HEK293 (cell line): ENCODE data around the gene BTD.

Experiments used
- CTCF ChIA-PET: fragments of 350-600 bp; formaldehyde crosslinking; extraction: SDS; loops from one replicate; lab custom pipeline; 2021; ENCODE audit warnings: antibody characterized with exemption; lab: Yijun Ruan, JAX
- POLR2A ChIA-PET: fragments of 300-600 bp; formaldehyde crosslinking; extraction: SDS; loops from one replicate; lab custom pipeline; 2020; ENCODE audit warnings: antibody characterized with exemption, inconsistent platforms; lab: Yijun Ruan, JAX
- H3K27ac ChIP-seq: fragments of 200-500 bp; sonication (Bioruptor generic); 2 replicates; pipeline ENCODE4 v1.5.1; 2014; ENCODE audit warnings: low read depth, low read length, control low read depth, inconsistent platforms; ENCODE audit errors: extremely low read depth
- H3K36me3 ChIP-seq, 2 experiments: fragments of 200-500 bp in 1 of 2; sonication (Bioruptor generic) in 1 of 2; 1 replicate in 1 of 2; 2 replicates in 1 of 2; pipeline ENCODE4 v1.5.1; 2014 to 2017; ENCODE audit warnings: inconsistent platforms in 2 of 2, low read length in 2 of 2; ENCODE audit not compliant: control insufficient read depth in 2 of 2, insufficient read depth in 1 of 2
- H3K4me1 ChIP-seq: fragments of 200-500 bp; sonication (Bioruptor generic); 2 replicates; pipeline ENCODE4 v1.5.1; 2014; ENCODE audit warnings: mild to moderate bottlenecking, low read length, inconsistent platforms; ENCODE audit not compliant: control insufficient read depth, insufficient read depth
- H3K4me3 ChIP-seq: 2 replicates; pipeline ENCODE4 v1.5.1; 2011; ENCODE audit warnings: low read depth, mild to moderate bottlenecking, control low read depth, low read length, moderate library complexity
- H3K9me3 ChIP-seq: fragments of 200-500 bp; sonication (Bioruptor generic); 2 replicates; pipeline ENCODE4 v1.5.1; 2014; ENCODE audit warnings: low read depth, low read length, inconsistent platforms; ENCODE audit not compliant: control insufficient read depth, insufficient read depth
- HOXD13 ChIP-seq: sonication (generic); formaldehyde crosslinking; IDR thresholded peaks from 2 replicates; pipeline ENCODE4 v1.8.0; 2022; ENCODE audit warnings: missing genetic modification reagents, borderline replicate concordance
- IKZF3 ChIP-seq: fragments of 450-650 bp; IDR thresholded peaks from 2 replicates; pipeline ENCODE4 v1.5.0; 2018; ENCODE audit warnings: missing biosample characterization, mild to moderate bottlenecking, missing genetic modification characterization, moderate library complexity
- KLF7 ChIP-seq: fragments of 450-650 bp; formaldehyde crosslinking; IDR thresholded peaks from 2 replicates; pipeline ENCODE4 v1.5.1; 2016; ENCODE audit warnings: missing biosample characterization, missing genetic modification characterization, borderline replicate concordance
- KLF9 ChIP-seq: fragments of 450-650 bp; formaldehyde crosslinking; IDR thresholded peaks from 2 replicates; pipeline ENCODE4 v1.5.1; 2016; ENCODE audit warnings: missing biosample characterization, missing genetic modification characterization, low read depth
- MYNN ChIP-seq: fragments of 450-650 bp; formaldehyde crosslinking; IDR thresholded peaks from 2 replicates; pipeline ENCODE4 v1.5.1; 2016; ENCODE audit warnings: missing biosample characterization, missing genetic modification characterization, borderline replicate concordance
- WT1 ChIP-seq: fragments of 450-650 bp; formaldehyde crosslinking; IDR thresholded peaks from 2 replicates; pipeline ENCODE4 v1.5.1; 2016; ENCODE audit warnings: missing biosample characterization, missing genetic modification characterization
- ZBTB8A ChIP-seq: fragments of 450-650 bp; formaldehyde crosslinking; IDR thresholded peaks from 2 replicates; pipeline ENCODE4 v1.5.1; 2016; ENCODE audit warnings: missing biosample characterization, missing genetic modification characterization
- ZNF155 ChIP-seq: fragments of 450-650 bp; formaldehyde crosslinking; IDR thresholded peaks from 2 replicates; pipeline ENCODE4 v1.5.1; 2016; ENCODE audit warnings: missing biosample characterization, missing genetic modification characterization
- ZNF202 ChIP-seq: fragments of 450-650 bp; formaldehyde crosslinking; IDR thresholded peaks from 2 replicates; pipeline ENCODE4 v1.5.1; 2016; ENCODE audit warnings: missing biosample characterization, missing genetic modification characterization, borderline replicate concordance
- ZNF211 ChIP-seq: fragments of 450-650 bp; formaldehyde crosslinking; IDR thresholded peaks from 2 replicates; pipeline ENCODE4 v1.5.1; 2016; ENCODE audit warnings: low read depth, missing biosample characterization, missing genetic modification characterization
- ZNF214 ChIP-seq: fragments of 450-650 bp; formaldehyde crosslinking; IDR thresholded peaks from 2 replicates; pipeline ENCODE4 v1.5.1; 2017; ENCODE audit warnings: missing biosample characterization, mild to moderate bottlenecking, missing genetic modification characterization, borderline replicate concordance
- ZNF530 ChIP-seq: fragments of 450-650 bp; formaldehyde crosslinking; IDR thresholded peaks from 2 replicates; pipeline ENCODE4 v1.5.1; 2016; ENCODE audit warnings: low read depth, missing biosample characterization, missing genetic modification characterization
- ZNF548 ChIP-seq: fragments of 450-650 bp; formaldehyde crosslinking; IDR thresholded peaks from 2 replicates; pipeline ENCODE4 v1.5.1; 2016; ENCODE audit warnings: missing biosample characterization, missing genetic modification characterization
- ZNF558 ChIP-seq: fragments of 450-650 bp; formaldehyde crosslinking; IDR thresholded peaks from 2 replicates; pipeline ENCODE4 v1.5.1; 2016; ENCODE audit warnings: missing biosample characterization, missing genetic modification characterization
- ZNF585B ChIP-seq: fragments of 450-650 bp; formaldehyde crosslinking; IDR thresholded peaks from 2 replicates; pipeline ENCODE4 v1.5.1; 2016; ENCODE audit warnings: missing biosample characterization, missing genetic modification characterization
- ZNF621 ChIP-seq: fragments of 450-650 bp; formaldehyde crosslinking; IDR thresholded peaks from 2 replicates; pipeline ENCODE4 v1.5.1; 2017; ENCODE audit warnings: missing biosample characterization, missing genetic modification characterization
- ZNF785 ChIP-seq: fragments of 450-650 bp; formaldehyde crosslinking; IDR thresholded peaks from 2 replicates; pipeline ENCODE4 v1.5.1; 2016; ENCODE audit warnings: missing biosample characterization, missing genetic modification characterization
- ZSCAN23 ChIP-seq: fragments of 450-650 bp; formaldehyde crosslinking; IDR thresholded peaks from 2 replicates; pipeline ENCODE4 v1.5.1; 2016; ENCODE audit warnings: missing biosample characterization, missing genetic modification characterization
- TF ChIP-seq, protein P1 (sequence below): fragments of 450-650 bp; formaldehyde crosslinking; IDR thresholded peaks from 2 replicates; pipeline ENCODE4 v1.5.0; 2017; ENCODE audit warnings: missing biosample characterization, missing genetic modification characterization, borderline replicate concordance
- TF ChIP-seq, protein P2 (sequence below): fragments of 450-650 bp; formaldehyde crosslinking; IDR thresholded peaks from 2 replicates; pipeline ENCODE4 v1.5.1; 2016; ENCODE audit warnings: missing biosample characterization, missing genetic modification characterization
- TF ChIP-seq, protein P3 (sequence below): fragments of 450-650 bp; formaldehyde crosslinking; IDR thresholded peaks from 2 replicates; pipeline ENCODE4 v1.5.1; 2017; ENCODE audit warnings: missing biosample characterization, missing genetic modification characterization

The BTD gene

DNA sequence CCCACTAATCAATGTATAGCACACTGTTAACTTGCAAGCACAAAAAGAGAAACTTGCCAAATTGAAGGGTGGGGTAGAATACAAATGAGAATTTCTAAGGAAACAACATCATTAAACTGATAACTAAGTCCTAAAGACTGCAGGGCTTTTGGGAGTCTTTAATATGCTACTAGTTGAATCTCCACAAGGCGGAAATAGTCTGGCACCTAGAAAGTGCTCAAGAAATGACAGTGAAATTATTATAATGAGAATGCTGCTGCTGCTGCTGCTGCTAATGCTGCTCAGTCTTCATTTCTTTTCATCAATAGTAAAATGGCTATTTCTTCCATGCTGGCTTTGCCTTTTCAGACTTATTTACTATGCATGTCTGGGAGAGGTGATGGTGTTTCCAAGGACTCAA is 91.8 kb downstream of the BTD start:
- Histone ChIP-seq H3K27ac (no peak overlapping the region), H3K4me3 (no peak overlapping the region), H3K4me1 (no peaks in the 10 kb centered on the region), H3K9me3 (no peaks in the 10 kb centered on the region), H3K36me3 (peaks cover 7 to 18% of the 10 kb centered on the region in 2 experiments)
- CTCF ChIA-PET = interaction anchor here (0.9 kb wide), 1 partner anchor 122 kb away, joined by 4 read pairs; no protein-coding TSS in a partner anchor
- POLR2A ChIA-PET = no interaction called here
- TF ChIP-seq ZNF202 (no peak), ZNF214 (tag by site-specific recombination) (no peak), HOXD13 (CRISPR knock-in tag) (no peak), ZNF155 (tag by site-specific recombination) (no peak), ZBTB8A (tag by site-specific recombination) (no peak), ZNF558 (tag by site-specific recombination) (no peak), WT1 (tag by site-specific recombination) (no peak), ZNF585B (tag by site-specific recombination) (no peak), ZNF548 (tag by site-specific recombination) (no peak), KLF7 (tag by site-specific recombination) (no peak), ZNF211 (no peak), ZSCAN23 (tag by site-specific recombination) (no peak), ZNF785 (tag by site-specific recombination) (no peak)
- TF ChIP-seq, protein P1, sequence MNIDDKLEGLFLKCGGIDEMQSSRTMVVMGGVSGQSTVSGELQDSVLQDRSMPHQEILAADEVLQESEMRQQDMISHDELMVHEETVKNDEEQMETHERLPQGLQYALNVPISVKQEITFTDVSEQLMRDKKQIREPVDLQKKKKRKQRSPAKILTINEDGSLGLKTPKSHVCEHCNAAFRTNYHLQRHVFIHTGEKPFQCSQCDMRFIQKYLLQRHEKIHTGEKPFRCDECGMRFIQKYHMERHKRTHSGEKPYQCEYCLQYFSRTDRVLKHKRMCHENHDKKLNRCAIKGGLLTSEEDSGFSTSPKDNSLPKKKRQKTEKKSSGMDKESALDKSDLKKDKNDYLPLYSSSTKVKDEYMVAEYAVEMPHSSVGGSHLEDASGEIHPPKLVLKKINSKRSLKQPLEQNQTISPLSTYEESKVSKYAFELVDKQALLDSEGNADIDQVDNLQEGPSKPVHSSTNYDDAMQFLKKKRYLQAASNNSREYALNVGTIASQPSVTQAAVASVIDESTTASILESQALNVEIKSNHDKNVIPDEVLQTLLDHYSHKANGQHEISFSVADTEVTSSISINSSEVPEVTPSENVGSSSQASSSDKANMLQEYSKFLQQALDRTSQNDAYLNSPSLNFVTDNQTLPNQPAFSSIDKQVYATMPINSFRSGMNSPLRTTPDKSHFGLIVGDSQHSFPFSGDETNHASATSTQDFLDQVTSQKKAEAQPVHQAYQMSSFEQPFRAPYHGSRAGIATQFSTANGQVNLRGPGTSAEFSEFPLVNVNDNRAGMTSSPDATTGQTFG (tag by site-specific recombination) = no peak
- TF ChIP-seq, protein P2, sequence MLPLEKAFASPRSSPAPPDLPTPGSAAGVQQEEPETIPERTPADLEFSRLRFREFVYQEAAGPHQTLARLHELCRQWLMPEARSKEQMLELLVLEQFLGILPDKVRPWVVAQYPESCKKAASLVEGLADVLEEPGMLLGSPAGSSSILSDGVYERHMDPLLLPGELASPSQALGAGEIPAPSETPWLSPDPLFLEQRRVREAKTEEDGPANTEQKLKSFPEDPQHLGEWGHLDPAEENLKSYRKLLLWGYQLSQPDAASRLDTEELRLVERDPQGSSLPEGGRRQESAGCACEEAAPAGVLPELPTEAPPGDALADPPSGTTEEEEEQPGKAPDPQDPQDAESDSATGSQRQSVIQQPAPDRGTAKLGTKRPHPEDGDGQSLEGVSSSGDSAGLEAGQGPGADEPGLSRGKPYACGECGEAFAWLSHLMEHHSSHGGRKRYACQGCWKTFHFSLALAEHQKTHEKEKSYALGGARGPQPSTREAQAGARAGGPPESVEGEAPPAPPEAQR (tag by site-specific recombination) = no peak
- TF ChIP-seq, protein P3, sequence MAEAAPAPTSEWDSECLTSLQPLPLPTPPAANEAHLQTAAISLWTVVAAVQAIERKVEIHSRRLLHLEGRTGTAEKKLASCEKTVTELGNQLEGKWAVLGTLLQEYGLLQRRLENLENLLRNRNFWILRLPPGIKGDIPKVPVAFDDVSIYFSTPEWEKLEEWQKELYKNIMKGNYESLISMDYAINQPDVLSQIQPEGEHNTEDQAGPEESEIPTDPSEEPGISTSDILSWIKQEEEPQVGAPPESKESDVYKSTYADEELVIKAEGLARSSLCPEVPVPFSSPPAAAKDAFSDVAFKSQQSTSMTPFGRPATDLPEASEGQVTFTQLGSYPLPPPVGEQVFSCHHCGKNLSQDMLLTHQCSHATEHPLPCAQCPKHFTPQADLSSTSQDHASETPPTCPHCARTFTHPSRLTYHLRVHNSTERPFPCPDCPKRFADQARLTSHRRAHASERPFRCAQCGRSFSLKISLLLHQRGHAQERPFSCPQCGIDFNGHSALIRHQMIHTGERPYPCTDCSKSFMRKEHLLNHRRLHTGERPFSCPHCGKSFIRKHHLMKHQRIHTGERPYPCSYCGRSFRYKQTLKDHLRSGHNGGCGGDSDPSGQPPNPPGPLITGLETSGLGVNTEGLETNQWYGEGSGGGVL (tag by site-specific recombination) = no peak
- TF ChIP-seq, all 188 proteins: peak for 0

GRCh38 chr3:15694628-15695027 is 93.1 kb downstream of the BTD start:
- Histone ChIP-seq H3K36me3 (peaks cover 7% of the 10 kb centered on the region in 2 experiments), H3K9me3 (no peaks in the 10 kb centered on the region), H3K27ac (no peak overlapping the region), H3K4me3 (no peak overlapping the region), H3K4me1 (no peaks in the 10 kb centered on the region)
- TF ChIP-seq IKZF3 (tag by site-specific recombination) (no peak), ZNF530 (tag by site-specific recombination) (no peak), ZNF621 (tag by site-specific recombination) (no peak), MYNN (no peak), KLF9 (tag by site-specific recombination) (no peak), WT1 (tag by site-specific recombination) (no peak)
- TF ChIP-seq, protein P2 (tag by site-specific recombination) = no peak
- POLR2A ChIA-PET = no interaction called here
- CTCF ChIA-PET = no interaction called here
